HG03432 (cell line): ENCODE results near the gene SPI1.
"Not testable (repeated sequence)": the region's sequence is repeated elsewhere in the genome, so short reads cannot be mapped to it uniquely, and the experiment has no call there.

Source experiments
- ATAC-seq: cut with Tn5 transposase; IDR thresholded peaks from one replicate; pipeline ENCODE4 v1.9.1; 2021; ENCODE audit warnings: mild to moderate bottlenecking, moderate library complexity; ENCODE audit not compliant: unreplicated experiment

The SPI1 gene

GRCh38 chr11:47342854-47343253, 35.5 kb downstream of the SPI1 start:
- ATAC-seq, result no peak

GRCh38 chr11:47342036-47342803, 36.1 kb downstream of the SPI1 start:
- ATAC-seq, result no peak

DNA sequence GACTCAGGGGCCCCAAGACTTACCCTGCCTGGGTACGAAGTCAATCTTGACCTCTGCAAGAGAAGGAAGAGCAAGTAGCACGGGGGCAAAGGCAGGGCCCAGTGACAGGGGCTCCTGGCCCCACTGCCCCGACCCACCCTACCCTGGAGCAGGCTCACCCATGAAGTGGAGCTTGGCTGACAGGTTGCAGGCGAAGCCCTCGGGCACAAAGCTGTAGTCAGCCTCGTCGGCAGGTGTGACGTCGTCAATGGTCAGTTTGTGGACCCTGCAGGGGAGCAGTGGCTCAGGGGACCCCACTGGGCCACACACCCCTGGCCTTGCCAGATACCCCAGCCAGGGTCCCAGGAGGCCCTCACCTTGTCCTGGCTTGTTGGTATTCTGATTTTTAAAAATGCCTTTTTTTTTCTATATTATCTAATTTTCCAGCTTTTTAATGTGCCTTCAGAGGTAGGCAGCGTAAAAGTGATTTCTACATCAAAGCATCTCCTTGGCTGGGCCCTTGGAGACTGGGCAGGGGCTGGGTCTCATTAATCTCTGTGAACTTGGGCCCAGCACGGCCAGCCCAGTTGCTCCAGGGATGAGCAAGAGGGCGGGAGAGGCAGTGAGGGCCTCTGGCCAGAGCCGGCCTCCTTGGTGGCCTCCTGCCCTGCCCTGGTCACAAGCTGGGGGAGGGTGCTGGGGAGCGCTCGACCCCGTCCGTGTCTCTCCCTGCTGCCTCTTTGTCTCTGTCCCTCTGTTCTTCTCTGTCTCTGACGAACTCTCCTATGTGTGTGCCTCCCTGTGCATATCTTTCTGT, 37.2 kb downstream of the SPI1 start:
- ATAC-seq, result no peak

- ATAC-seq, result no peak
Measured at GRCh38 chr11:47340010-47340409, 38.3 kb downstream of the SPI1 start.

GRCh38 chr11:47338396-47339241, 39.7 kb downstream of the SPI1 start:
- no peak for ATAC-seq

- ATAC-seq, result no peak
Measured at GRCh38 chr11:47337229-47337924, 41.0 kb downstream of the SPI1 start.

GRCh38 chr11:47336595-47336994, 41.8 kb downstream of the SPI1 start:
- no peak for ATAC-seq

DNA sequence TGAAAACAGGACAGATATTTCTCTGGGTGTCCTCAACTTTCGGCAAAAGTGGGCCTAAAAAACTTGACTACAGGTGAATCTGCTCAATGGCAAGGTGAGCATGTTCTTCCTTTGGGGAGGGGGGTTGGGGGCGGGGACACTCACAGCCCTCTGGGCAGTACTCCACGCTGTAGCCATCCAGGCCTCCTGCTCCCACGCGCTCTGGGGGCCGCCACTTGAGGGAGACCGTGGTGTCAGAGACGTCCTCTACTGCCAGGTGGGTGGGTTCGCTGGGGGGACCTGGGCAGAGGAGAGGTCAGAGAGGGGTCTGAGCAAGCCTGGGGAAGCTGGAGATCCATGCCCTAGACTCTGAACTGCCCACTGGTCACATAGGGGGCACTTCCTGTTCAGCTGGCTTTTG, 42.6 kb downstream of the SPI1 start:
- ATAC-seq, result no peak

- not testable (repeated sequence) for ATAC-seq
Measured at GRCh38 chr11:47334699-47335411, 43.5 kb downstream of the SPI1 start.

DNA sequence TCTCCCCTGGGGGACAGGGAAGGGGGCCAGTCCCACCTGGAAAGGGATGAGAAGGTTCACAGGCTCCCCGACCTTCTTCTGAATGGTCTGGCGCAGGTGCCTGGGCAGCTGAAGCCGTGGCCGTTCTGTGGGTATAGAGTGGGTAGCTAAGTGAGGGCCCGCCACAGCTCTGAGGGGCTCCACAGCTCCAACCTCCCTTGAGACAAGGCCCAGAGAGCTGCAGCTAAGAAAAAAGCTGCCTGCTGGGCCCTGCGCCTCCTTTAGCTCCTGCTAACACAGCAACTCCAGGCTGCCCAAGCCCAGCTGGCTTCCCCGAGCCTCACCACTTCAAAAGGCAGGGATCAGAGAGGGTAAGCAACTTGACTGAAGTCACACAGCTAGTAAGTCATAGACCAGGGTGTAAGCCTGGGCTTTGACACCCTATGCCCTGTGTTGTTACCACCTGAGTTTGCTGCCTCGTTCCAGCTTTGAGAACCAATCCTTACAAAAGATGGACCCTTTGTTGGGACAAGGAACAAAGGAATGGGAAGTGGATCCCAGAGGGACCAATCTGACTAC, 44.4 kb downstream of the SPI1 start:
- no peak for ATAC-seq

GRCh38 chr11:47333526-47333845, 44.9 kb downstream of the SPI1 start:
- ATAC-seq, result no peak

DNA sequence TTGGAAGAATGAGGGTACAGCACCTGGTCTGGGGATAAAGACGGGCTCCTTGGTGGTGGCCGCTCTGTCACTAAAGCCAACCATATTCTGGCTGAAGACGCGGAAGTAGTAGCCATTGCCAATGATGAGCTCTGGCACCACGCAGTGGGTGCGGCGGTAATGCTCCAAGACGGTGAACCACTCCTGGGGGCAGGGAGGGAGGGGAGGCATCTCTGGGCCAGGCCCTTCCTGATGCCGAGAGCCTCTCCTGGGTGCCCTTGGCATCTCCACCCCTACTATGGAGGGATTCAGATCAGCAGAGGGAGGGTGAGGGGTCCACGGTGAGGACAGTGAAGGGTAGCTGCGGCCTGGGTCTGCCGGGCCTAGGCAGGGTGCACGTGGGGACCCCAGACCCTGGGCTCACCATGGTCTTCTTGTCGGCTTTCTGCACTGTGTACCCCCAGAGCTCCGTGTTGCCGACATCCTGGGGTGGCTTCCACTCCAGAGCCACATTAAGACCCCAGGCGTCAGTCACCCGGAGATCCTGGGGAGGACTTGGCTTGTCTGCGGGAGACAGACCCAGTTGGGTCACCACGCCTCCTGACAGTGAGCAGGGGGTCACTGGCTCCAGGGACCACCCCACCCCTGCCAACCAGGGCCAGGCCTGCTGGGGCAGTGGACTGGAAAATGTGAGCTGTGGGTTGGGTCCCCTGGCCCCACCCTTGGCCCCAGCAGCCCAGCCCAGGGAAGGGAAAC, 45.4 kb downstream of the SPI1 start:
- no peak for ATAC-seq

- no peak for ATAC-seq
Measured at GRCh38 chr11:47332303-47332711, 46.0 kb downstream of the SPI1 start.

DNA sequence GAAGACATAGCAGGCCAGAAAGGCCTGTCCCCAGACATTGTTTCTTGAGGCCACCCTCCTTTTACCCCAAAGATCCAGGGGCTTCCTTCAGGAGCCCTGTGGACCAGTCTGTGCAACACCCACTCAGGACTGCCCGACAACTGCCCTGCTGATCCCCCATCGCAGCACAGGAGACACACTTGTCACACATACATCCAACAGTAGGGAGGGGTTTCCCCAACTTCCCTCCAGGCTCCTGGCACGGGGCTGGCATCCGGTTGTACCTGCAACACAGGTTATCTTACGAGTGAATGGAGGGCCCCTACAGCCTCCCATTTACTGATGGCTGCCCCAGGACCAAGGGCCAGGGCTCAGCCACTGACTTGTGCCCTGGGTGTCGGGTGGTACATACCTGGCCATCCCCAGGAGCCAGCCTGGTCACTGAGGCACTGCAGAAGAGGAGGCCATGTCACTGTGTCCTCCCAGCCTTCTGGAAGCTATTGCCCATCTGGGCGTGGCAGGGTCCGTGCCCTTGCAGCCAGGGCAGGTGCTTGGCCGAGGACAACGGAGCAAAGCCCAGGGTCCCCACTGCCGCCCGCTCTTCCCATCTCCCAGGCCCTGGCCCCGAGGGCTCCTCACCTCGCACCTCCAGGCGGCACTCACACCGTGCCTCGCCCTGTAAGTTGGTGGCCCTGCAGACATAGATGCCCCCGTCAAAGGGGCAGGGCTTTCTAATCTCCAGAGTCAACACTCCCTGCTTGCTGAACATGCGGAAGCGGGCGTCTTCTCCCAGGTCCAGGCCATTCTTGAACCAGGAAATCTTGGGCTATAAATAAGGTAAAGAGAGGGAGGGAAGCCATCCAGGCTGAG, 46.7 kb downstream of the SPI1 start:
- ATAC-seq, result no peak

GRCh38 chr11:47329987-47330931, 48.1 kb downstream of the SPI1 start:
- no peak for ATAC-seq

DNA sequence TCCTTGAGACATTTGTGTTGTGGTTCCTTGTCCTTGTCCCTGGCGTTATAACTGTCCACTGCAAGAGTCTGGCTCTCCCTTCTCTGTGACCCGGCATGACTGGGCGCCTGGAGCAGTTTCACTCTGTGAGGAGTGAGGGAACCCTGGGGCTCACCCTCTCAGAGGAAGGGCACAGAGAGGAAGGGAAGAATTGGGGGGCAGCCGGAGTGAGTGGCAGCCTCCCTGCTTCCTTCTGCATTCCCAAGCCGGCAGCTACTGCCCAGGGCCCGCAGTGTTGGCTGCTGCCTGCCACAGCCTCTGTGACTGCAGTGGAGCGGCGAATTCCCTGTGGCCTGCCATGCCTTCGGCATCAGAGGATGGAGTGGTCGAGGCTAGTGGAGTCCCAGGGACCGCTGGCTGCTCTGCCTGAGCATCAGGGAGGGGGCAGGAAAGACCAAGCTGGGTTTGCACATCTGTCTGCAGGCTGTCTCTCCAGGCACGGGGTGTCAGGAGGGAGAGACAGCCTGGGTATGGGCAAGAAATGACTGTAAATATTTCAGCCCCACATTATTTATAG, 48.8 kb downstream of the SPI1 start:
- no peak for ATAC-seq
